GM15510 (cell line): ENCODE data around the gene NPFFR1.

Experiments used
- POLR2A ChIP-seq: IDR thresholded peaks from 3 replicates; pipeline ENCODE4 v1.6.1; 2011; ENCODE audit warnings: borderline replicate concordance; ENCODE audit not compliant: insufficient read length; ENCODE audit errors: extremely low read depth

NPFFR1 gene

DNA sequence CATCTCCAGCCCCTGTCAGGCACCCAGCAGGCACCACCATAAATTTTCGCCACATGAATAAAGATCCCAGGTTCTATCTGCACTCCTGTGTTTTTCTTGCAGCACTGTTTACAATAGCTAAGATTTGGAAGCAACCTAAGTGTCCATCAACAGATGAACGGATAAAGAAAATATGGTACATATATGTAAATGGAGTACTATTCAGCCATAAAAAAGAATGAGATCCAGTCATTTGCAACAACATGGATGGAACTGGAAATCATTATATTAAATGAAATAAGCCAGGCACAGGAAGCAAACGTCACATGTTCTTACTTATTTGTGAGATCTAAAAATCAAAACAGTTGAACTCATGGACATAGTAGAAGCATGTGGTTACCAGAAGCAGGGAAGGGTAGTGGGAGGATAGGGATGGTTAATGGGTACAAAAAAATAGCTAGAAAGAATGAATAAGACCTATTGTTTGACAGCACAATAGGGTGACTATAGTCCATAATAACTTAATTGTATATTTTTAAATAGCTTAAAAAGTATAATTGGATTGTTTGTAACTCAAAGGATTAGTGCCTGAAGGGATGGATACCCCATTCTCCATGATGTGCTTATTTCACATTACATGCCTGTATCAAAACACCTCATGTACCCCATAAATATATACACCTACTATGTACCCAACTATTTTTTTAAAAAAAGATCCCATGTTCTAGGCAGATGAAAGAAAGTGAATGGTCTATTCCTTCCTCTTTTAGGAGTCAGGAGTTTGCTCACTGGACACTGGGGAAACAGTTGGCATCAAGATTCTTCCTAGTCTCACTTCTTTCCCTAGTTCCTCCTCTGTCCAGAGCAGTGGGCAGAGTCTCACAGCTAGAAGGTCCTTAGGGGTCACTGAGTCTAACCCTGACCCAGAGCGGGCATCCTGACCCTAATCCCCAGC lies 1.0 kb upstream of the NPFFR1 start:
- no peak for TF ChIP-seq POLR2A

DNA sequence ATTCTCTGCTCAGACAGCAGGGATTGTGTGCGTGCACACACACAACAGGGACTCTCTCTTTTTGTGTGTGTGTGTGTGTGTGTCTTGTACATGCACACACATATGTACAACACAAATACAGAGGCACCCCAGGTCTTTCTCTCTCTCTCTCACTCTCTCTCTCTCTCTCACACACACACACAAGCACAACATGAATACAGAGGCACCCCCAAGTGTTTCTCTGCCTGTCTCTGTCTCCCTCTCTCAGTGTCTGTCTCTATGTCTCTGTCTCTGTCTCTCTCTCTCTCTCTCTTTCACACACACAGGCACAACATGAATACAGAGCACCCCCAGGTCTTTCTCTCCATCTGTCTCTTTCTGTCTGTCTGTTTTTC lies 746 bp downstream of the NPFFR1 start:
- TF ChIP-seq POLR2A = no peak

DNA sequence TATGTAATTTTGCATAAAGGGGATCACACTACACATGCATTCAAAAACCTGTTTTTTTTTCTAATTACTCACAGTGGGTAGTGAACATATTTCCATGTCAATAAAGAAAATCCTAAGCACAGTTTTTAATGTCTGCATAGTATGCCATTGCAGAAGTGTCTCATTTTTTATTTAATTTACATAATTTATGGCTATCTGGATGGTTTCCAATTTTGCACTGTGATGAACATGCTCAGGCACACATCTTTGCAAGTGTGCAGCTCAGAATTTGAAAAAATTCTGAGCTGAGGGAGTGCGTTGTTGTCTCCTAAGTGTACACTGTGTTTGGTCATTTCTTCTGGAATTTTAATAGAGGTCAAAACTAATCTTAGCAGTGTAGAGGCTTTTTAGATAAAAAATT lies 2.2 kb downstream of the NPFFR1 start:
- TF ChIP-seq POLR2A = no peak

DNA sequence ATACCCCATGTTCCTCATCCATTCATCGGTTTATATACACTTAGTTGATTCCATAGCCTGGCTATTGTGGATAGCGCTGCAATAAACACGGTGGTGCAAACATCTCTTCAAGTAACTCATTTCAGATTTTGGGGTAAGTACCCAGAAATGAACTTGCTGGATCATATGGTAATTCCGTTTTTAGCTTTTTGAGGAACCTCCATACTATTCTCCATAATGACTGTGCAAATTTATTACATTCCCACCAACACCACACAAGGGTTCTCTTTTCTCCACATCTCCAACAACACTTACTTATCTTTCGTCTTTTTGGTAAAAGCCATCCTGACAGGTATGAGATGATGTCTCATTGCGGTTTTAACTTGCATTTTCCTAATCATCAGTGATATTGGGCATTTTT lies 3.7 kb downstream of the NPFFR1 start:
- no peak for TF ChIP-seq POLR2A

DNA sequence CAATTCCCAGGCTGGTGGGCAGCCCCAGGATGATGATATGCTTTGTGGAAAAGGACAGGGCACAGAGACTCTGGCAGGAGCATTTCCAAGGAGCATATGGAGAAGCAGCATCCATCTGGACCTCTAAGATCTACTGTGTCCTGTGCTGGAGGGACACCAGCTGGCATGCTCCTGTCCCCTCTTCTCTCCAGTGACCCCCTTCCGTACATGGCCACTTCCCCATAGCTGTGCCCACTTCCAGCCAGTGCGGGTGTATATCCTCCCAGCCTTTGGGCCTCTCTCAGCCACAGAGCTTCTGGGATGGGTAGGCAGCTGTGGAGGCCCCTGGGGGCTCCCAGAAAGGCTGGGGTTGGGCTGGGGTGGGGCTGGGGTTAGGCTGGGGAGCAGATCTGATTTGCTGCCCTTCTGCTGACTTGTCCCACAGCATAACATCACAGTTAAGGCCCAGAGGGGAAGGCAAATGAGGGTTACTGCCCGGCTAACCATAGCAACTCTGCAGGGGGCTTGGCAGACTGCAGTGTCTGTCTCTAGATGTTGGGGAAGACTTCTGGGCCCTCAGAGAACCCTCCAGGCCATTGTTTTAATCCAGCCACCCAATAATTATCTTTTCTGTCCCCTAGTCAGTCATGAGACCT lies 6.3 kb downstream of the NPFFR1 start:
- TF ChIP-seq POLR2A = no peak

DNA sequence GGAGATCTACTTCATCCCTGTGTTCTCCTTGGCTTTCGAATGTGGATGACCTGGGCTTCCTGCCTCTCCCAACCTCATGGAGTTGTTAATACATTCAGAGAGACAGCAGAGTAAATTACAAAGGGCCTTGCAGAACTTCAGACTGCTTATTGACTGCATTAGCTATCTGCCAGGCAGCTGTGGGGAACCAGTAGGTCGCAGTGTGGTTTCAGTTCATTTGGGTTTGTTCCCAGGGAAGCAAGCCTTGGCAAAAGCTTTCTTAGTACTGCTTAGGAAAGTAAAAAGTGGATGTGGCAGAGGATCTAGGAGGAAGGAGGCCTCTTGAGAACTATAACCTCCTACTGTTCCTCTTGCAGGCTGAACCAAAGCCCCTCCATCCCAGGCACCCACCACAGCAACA lies 9.2 kb downstream of the NPFFR1 start:
- no peak for TF ChIP-seq POLR2A

DNA sequence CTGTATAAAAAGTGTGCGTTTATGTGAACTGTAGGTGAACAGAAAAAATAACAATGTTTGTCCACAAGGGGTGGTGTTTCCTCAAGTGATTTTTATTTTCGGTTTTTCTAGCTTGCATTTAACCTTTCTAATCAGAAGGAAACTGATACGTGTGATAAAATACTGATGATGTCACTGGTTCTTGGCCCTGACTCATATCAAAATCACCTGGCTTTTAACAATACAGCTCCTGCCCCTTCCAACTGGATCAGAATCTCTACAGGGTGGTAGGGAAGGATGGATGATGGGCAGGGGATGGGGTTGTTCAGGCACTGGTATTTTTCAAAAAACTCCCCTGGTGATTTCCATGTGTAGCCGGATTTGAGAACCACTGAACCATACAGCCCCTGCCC lies 10.9 kb downstream of the NPFFR1 start:
- no peak for TF ChIP-seq POLR2A

DNA sequence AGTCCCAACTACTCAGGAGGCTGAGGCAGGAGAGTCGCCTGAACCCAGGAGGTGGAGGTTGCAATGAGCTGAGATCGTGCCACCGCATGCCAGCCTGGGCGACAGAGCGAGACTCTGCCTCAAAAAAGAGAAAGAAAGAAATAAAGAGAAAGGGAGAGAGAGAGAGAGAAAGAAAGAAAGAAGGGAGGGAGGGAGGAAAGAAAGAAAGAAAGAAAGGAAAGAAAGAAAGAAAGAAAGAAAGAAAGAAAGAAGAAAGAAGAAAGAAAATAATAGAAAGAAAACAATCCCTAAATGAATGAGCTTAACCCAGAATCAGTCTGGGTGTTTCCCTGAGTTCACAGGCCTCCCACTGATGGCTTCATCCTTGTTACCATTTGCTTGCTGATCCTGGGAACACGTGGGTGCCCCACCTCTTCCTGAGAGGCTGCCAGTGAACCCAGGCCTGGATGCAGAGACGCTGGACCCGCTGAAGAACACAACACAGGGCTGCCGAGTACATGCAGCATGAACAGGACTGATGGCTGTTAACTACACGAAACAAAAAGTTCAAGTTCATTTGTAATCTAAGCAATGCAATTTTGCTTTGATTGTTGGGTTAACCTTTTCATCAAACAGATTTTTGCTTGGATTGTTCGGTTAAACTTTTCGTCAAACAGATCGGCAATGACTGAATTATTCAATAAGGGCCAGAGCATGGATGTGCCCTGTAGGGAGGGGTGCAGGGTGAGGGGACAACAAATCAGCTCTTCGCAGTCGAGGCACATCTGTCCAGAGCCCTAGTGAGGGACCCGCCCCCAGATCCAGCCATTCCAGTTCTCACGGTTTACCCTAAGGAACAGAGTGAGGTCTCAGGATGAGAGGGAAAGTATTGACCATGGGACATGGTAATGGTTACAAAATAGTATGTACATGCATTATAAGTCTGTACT lies 11.5 kb downstream of the NPFFR1 start:
- no peak for TF ChIP-seq POLR2A

DNA sequence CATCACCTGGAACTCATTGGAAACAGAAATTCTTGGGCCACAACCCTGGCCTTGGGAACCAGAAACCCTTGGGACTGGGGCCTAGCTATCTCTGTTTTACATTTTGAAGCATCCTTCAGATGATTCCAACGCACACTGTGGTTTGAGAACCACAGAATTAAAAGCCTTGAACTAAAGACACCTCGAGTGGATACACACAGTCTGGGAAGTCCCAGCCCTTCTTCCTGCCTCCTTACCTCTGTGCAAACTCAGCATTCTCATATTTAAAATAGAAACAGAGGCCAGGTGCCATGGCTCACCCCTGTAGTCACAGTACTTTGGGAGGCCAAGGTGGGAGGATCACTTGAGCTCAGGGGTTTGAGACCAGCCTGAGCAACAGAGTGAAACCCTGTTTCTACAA lies 12.9 kb downstream of the NPFFR1 start:
- TF ChIP-seq POLR2A = no peak

DNA sequence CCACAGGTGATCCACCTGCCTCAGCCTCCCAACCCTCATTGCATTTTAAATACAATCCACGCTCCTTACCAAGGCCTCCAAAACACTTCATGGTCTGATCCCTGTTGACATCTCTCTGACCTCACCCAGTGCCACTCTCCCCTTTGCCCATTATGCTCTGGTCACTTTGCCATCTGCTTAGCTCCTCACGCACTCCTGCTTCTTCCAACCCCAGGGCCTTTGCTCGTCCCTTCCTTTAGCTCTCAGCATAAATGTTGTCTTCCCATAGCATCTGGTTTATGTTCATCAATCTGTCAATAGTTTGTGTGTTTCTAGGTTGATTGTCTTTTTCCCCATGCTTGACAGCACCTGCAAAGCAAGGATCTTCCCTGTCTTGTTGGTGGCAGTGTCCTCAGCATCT lies 14.1 kb downstream of the NPFFR1 start:
- no peak for TF ChIP-seq POLR2A

DNA sequence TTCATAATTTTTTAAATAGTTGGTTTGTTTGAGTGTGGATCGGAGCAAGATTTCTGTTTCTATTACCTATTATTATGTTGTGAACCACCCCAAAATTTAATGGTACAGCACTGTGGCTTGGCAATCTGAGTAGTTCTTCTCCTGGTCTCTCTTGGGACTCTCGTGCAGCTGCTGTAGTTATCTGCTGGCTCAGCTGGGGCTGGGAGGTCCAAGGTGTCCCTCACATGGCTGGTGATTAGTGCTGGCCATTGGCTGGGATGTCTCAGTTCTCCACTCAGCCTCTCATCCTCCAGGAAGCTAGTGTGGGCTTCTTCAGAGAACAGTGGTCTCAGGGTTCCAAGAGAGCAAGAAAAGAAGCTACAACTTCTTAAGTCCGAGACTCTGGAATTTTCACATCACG lies 15.4 kb downstream of the NPFFR1 start:
- no peak for TF ChIP-seq POLR2A

DNA sequence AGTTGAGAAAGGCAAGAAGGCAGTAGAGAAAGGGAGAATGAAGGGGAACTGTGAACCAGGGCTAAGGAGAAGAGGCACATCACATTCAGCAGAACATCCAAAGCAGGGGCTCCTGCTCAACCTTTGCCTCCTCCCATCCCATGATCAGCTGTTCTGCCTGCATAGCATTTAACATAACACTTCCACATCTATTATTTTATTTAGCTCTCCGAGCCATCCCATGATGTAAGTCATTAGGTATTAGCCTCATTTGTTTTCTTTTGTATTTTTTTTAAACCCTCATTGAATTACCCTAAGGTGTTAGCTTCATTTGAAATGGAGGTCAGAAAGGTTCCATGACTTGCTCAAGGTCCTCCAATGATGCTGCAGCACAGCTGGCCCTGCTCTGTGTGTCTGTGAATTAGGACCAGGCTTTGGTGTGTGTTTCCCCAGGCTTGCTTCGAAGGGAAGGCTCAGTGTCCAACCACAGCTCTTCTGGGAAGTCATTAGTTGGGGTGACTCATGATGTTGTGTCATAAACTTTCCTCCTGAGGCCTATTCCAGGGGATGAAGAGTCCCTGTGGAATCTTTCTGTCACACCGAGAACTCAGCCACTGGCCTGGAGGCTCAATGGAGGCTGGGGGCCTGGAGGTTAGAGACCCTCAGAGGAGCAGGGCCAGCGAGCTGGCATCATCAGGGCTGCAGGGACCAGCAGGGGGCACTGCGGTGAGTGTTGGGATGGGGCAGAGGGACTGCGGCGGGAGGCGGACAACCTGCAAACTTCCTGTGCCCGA lies 16.5 kb downstream of the NPFFR1 start:
- TF ChIP-seq POLR2A = no peak

DNA sequence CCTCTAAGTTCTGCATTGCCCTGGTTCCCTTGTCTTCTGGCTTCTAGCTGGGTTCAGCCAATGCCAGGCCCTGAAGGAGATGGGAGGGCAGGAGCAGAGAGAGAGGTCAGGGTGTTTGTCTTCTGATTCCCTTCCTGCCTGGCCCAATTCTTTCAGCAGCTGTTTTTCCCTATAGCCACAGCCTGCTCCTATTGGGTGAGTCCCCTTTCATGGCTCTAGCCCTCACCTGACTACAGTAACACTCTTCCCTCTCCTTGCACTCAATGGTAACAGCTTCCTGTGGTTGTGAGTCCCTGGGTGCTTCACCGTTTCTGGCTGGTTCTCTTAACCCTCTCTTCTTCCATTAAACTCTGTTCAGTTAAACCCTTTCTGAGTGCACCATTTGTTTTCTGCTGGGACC lies 17.1 kb downstream of the NPFFR1 start:
- TF ChIP-seq POLR2A = no peak

DNA sequence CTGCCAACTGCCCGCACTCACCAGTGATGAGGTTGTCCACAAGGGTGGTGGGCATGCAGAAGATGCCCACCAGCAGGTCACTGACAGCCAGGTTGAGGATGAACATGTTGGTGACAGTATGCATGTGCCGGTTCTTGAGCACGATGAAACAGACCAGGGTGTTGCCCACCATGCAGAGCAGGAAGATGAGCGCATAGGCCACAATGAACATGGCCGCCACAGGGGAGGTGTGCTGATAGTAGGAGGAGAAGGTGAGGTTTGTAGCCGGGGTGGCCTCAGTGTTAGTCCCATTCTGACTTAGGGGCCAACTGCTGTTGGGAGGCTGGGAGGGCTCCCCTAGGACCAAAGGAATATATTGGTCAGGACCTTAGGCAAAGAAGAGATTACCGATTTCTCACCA lies 17.7 kb downstream of the NPFFR1 start:
- no peak for TF ChIP-seq POLR2A
